ENCODE measurements around the gene MACROD1. TPM values are rescaled to one million over a fixed set of nuclear protein-coding genes. Genes with fewer than 3 reads are reported as not detected.
"Not testable (repeated sequence)": the region's sequence is repeated elsewhere in the genome, so short reads cannot be mapped to it uniquely, and the experiment has no call there.

MACROD1 gene
- total RNA-seq, 1 donor, result 17.7 TPM

DNA sequence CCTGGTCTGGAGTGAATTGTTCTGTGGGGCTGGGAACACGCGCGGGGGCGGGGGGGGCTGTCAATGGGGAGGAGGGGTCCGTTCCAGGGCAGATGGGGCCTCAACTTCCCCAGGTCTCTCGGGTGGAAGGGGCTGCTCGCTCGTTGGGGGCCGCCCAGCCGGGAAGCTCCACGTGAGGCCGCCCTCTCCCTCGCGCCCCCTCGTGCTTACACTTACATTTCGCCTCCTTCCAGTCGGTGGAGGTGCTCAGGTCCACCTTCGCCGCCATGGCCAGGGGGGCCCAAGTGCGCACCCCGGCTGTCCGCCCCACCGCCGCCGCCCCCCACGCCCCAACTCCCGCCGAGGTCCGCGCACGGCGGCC lies 452 bp downstream of the MACROD1 start:
- Histone ChIP-seq H3K4me3 (ENCODE audit: insufficient read depth, low read length) (peak overlapping the region; percentile 84), H2AFZ (ENCODE audit: low read length) (peak overlapping the region; percentile 93), H4K20me1 (ENCODE audit: insufficient read depth, low read length) (no peaks in the 10 kb centered on the region), H3K27ac (ENCODE audit: low read depth, low read length) (no peak overlapping the region), H3K79me2 (ENCODE audit: insufficient read depth, low read length) (peaks cover 3% of the 10 kb centered on the region), H3K36me3 (ENCODE audit: insufficient read depth, low read length) (no peaks in the 10 kb centered on the region), H3K4me1 (ENCODE audit: insufficient read depth, low read length) (peaks cover 7% of the 10 kb centered on the region), H3K9me3 (ENCODE audit: low read depth, low read length) (no peaks in the 10 kb centered on the region), H3K4me2 (ENCODE audit: insufficient read depth, low read length) (peak overlapping the region; percentile 91), H3K27me3 (ENCODE audit: insufficient read depth, low read length) (no peaks in the 10 kb centered on the region)
- peak; percentile 84 for DNase-seq (ENCODE audit: insufficient read length, low spot score, missing footprints)
- TF ChIP-seq CTCF (IDR thresholded peaks at IDR 0.05; ENCODE audit: extremely low read depth, low read depth, low read length), result no peak

GRCh38 chr11:64164392-64165312 lies 1.3 kb downstream of the MACROD1 start:
- no peak overlapping the region for H3K27ac ChIP-seq (ENCODE audit: low read depth, low read length)
- H3K4me3 ChIP-seq (ENCODE audit: insufficient read depth, low read length), result peak overlapping the region; percentile 84
- H3K9me3 ChIP-seq (ENCODE audit: low read depth, low read length), result no peaks in the 10 kb centered on the region
- H3K79me2 ChIP-seq (ENCODE audit: insufficient read depth, low read length), result peaks cover 3% of the 10 kb centered on the region
- DNase-seq (ENCODE audit: insufficient read length, low spot score, missing footprints), result peak; percentile 48
- TF ChIP-seq CTCF (IDR thresholded peaks at IDR 0.05; ENCODE audit: extremely low read depth, low read depth, low read length), result no peak
- no peaks in the 10 kb centered on the region for H4K20me1 ChIP-seq (ENCODE audit: insufficient read depth, low read length)
- H3K27me3 ChIP-seq (ENCODE audit: insufficient read depth, low read length), result no peaks in the 10 kb centered on the region
- no peaks in the 10 kb centered on the region for H3K36me3 ChIP-seq (ENCODE audit: insufficient read depth, low read length)
- peak overlapping the region; percentile 82 for H2AFZ ChIP-seq (ENCODE audit: low read length)
- peak overlapping the region; percentile 91 for H3K4me2 ChIP-seq (ENCODE audit: insufficient read depth, low read length)
- H3K4me1 ChIP-seq (ENCODE audit: insufficient read depth, low read length), result peaks cover 7% of the 10 kb centered on the region

GRCh38 chr11:64163951-64164350 lies 2.0 kb downstream of the MACROD1 start:
- TF ChIP-seq CTCF (IDR thresholded peaks at IDR 0.05; ENCODE audit: extremely low read depth, low read depth, low read length), result no peak
- H3K4me1 ChIP-seq (ENCODE audit: insufficient read depth, low read length), result peaks cover 7% of the 10 kb centered on the region
- no peak overlapping the region for H3K4me2 ChIP-seq (ENCODE audit: insufficient read depth, low read length)
- H2AFZ ChIP-seq (ENCODE audit: low read length), result no peak overlapping the region
- H3K27me3 ChIP-seq (ENCODE audit: insufficient read depth, low read length), result no peaks in the 10 kb centered on the region
- no peaks in the 10 kb centered on the region for H4K20me1 ChIP-seq (ENCODE audit: insufficient read depth, low read length)
- DNase-seq (ENCODE audit: insufficient read length, low spot score, missing footprints), result peak; percentile 78
- H3K27ac ChIP-seq (ENCODE audit: low read depth, low read length), result no peak overlapping the region
- no peaks in the 10 kb centered on the region for H3K9me3 ChIP-seq (ENCODE audit: low read depth, low read length)
- H3K36me3 ChIP-seq (ENCODE audit: insufficient read depth, low read length), result no peaks in the 10 kb centered on the region
- H3K79me2 ChIP-seq (ENCODE audit: insufficient read depth, low read length), result peaks cover 3% of the 10 kb centered on the region
- no peak overlapping the region for H3K4me3 ChIP-seq (ENCODE audit: insufficient read depth, low read length)

DNA sequence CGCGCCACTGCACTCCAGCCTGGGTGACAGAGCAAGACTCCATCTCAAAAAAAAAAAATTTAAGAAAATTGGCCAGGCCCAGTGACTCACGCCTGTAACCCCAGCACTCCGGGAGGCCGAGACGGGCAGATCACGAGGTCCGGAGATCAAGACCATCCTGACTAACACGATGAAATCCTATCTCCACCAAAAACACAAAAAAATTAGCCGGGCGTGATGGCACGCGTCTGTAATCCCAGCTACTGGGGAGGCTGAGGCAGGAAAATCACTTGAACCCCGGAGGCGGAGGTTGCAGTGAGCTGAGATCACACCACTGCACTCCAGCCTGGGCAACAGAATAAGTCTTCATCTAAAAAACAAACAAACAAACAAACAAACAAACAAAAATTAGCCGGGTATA lies 3.1 kb downstream of the MACROD1 start:
- H4K20me1 ChIP-seq (ENCODE audit: insufficient read depth, low read length), result not testable (repeated sequence)

More for the DNA sequence above, 3.1 kb downstream of the MACROD1 start:
- not testable (repeated sequence) for H3K4me3 ChIP-seq (ENCODE audit: insufficient read depth, low read length); H3K4me2 ChIP-seq (ENCODE audit: insufficient read depth, low read length); DNase-seq (ENCODE audit: insufficient read length, low spot score, missing footprints); H3K9me3 ChIP-seq (ENCODE audit: low read depth, low read length); H2AFZ ChIP-seq (ENCODE audit: low read length); H3K27me3 ChIP-seq (ENCODE audit: insufficient read depth, low read length); H3K4me1 ChIP-seq (ENCODE audit: insufficient read depth, low read length); H3K79me2 ChIP-seq (ENCODE audit: insufficient read depth, low read length); H3K27ac ChIP-seq (ENCODE audit: low read depth, low read length); H3K36me3 ChIP-seq (ENCODE audit: insufficient read depth, low read length)
